HFFc6 (cell line): ENCODE measurements around the gene SLC2A13. TPM values are rescaled to one million over a fixed set of nuclear protein-coding genes. Genes with fewer than 3 reads are reported as not detected.

Source experiments
- DNase-seq: peaks from one replicate; pipeline ENCODE4 v3.0.0-alpha.2; 2018
- H3K27ac Mint-ChIP-seq: 2 replicates; pipeline ENCODE4 v1.8.0; 2020; ENCODE audit warnings: mild to moderate bottlenecking, mixed read lengths
- H3K27me3 Mint-ChIP-seq: 2 replicates; pipeline ENCODE4 v1.8.0; 2021; ENCODE audit warnings: mild to moderate bottlenecking, moderate library complexity, mixed read lengths; ENCODE audit not compliant: insufficient read depth
- H3K36me3 Mint-ChIP-seq: 2 replicates; pipeline ENCODE4 v1.8.0; 2021; ENCODE audit warnings: low read depth, mixed read lengths
- H3K4me1 Mint-ChIP-seq: 2 replicates; pipeline ENCODE4 v1.8.0; 2020; ENCODE audit warnings: low read depth, mixed read lengths
- H3K4me3 Mint-ChIP-seq: 2 replicates; pipeline ENCODE4 v1.8.0; 2020; ENCODE audit warnings: mild to moderate bottlenecking, moderate library complexity, mixed read lengths
- H3K9me3 Mint-ChIP-seq: 2 replicates; pipeline ENCODE4 v1.8.0; 2020; ENCODE audit warnings: mild to moderate bottlenecking, mixed read lengths
- CTCF ChIP-seq: fragments of 200-600 bp; sonication (generic); IDR thresholded peaks from 2 replicates; pipeline ENCODE4 v1.5.0; 2021; ENCODE audit warnings: antibody characterized with exemption, mild to moderate bottlenecking
- total RNA-seq, 6 experiments: library from RNA; stranded (reverse); fragmentation: NEBNext Ultra II Directional; extraction: Animal tissue kit (Norgen Biotek cat#: 25700); gene quantifications; 2 replicates in 1 of 6; 3 replicates in 5 of 6; pipeline ENCODE4 v1.2.3, GENCODE V29; 2021

The SLC2A13 gene
- total RNA-seq, 6 experiments from 2014 or later, result 2.3 to 3.3 (median 2.9) TPM

- Mint-ChIP-seq H3K27ac (no peak overlapping the region), H3K27me3 (no peaks in the 10 kb centered on the region), H3K9me3 (peaks cover 22% of the 10 kb centered on the region), H3K4me3 (no peak overlapping the region), H3K4me1 (no peaks in the 10 kb centered on the region), H3K36me3 (peaks cover 5% of the 10 kb centered on the region; the same call in 1 of the 2 replicates)
- no peak for DNase-seq
- TF ChIP-seq CTCF, result no peak
These were observed 139.6 kb downstream of the SLC2A13 start for GRCh38 chr12:39966256-39966655.

- no peak overlapping the region for H3K27ac Mint-ChIP-seq
These were observed 146.4 kb downstream of the SLC2A13 start for GRCh38 chr12:39959467-39959866.

GRCh38 chr12:39959031-39959430 is 146.8 kb downstream of the SLC2A13 start:
- Mint-ChIP-seq H3K4me1 (no peaks in the 10 kb centered on the region), H3K4me3 (no peak overlapping the region), H3K9me3 (peaks cover 20% of the 10 kb centered on the region), H3K36me3 (peaks cover 5% of the 10 kb centered on the region; the same call in 1 of the 2 replicates), H3K27me3 (no peaks in the 10 kb centered on the region), H3K27ac (no peak overlapping the region)
- DNase-seq, result no peak
- TF ChIP-seq CTCF, result no peak

More at GRCh38 chr12:39959467-39959866, 146.4 kb downstream of the SLC2A13 start:
- no peak for TF ChIP-seq CTCF
- Mint-ChIP-seq H3K4me1 (no peaks in the 10 kb centered on the region), H3K27me3 (no peaks in the 10 kb centered on the region), H3K9me3 (peaks cover 20% of the 10 kb centered on the region), H3K36me3 (peaks cover 5% of the 10 kb centered on the region; the same call in 1 of the 2 replicates), H3K4me3 (no peak overlapping the region)
- DNase-seq, result no peak

- no peak for DNase-seq
- no peak; the same call in 1 of the 2 replicates for TF ChIP-seq CTCF
- no peak overlapping the region for H3K4me3 Mint-ChIP-seq
- peaks cover 20% of the 10 kb centered on the region for H3K9me3 Mint-ChIP-seq
- peaks cover 5% of the 10 kb centered on the region; the same call in 1 of the 2 replicates for H3K36me3 Mint-ChIP-seq
- no peaks in the 10 kb centered on the region for H3K4me1 Mint-ChIP-seq
- H3K27me3 Mint-ChIP-seq, result no peaks in the 10 kb centered on the region
- H3K27ac Mint-ChIP-seq, result no peak overlapping the region
These were observed 147.5 kb downstream of the SLC2A13 start for GRCh38 chr12:39958377-39958776.

- DNase-seq, result no peak
- no peak overlapping the region for H3K4me3 Mint-ChIP-seq
- no peaks in the 10 kb centered on the region for H3K4me1 Mint-ChIP-seq
- peaks cover 23% of the 10 kb centered on the region for H3K9me3 Mint-ChIP-seq
- H3K27ac Mint-ChIP-seq, result no peak overlapping the region
- no peak for TF ChIP-seq CTCF
- no peaks in the 10 kb centered on the region for H3K27me3 Mint-ChIP-seq
- peaks cover 2% of the 10 kb centered on the region; the same call in 1 of the 2 replicates for H3K36me3 Mint-ChIP-seq
These were observed 149.2 kb downstream of the SLC2A13 start for GRCh38 chr12:39956725-39957124.
